Non-pigmented ciliary epithelial cell (primary cell): Measurements from ENCODE around the gene PRADC1.

Experiments
- DNase-seq: peaks from one replicate; pipeline ENCODE4 v3.0.0-alpha.2; 2010; ENCODE audit warnings: low read depth

Gene PRADC1

DNA sequence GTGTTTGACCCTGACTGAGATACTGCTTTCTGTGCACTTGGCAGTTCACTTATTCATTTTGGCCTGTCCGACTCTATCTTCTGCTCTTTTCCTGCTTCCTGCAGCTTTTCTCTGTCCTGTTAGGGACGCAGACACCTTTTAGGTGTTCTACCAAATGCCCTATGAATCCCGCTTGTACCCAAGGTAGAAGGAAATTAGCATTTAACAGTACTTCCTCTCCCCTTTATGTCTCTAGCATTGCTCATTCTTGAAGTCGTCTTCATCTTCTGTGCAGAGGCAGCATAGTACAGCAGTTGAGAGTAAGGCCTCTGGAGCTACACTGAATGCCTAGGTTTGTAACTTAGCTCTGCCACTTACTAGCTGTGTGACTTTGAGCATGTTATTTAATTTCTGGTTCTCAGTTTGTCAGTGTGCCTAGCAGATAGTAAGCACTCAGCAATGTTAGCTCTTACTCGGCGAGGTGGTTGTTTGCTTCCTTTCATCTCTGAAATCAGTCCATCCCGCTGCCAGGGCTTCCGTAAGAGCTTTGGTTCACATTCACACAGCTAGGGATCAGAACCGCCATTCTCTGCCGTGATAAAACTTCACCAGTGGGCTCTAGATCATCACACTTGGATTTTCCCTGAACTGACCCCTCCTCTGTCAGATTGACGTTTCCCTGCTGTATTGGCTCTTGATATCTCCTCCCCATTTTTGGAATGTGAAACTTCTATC lies 2.4 kb upstream of the PRADC1 start:
- DNase-seq = no peak

- DNase-seq = peak; percentile 61
These were observed 1.1 kb upstream of the PRADC1 start, which contains the start of gene CCT7 for GRCh38 chr2:73233932-73234832. Gene CCT7 (plus strand): TSS chr2:73234308. CDS start chr2:73234379, 71 bp downstream.

- DNase-seq = no peak
These were observed 461 bp downstream of the PRADC1 start for GRCh38 chr2:73232403-73233153.

GRCh38 chr2:73228631-73229030 lies 4.4 kb downstream of the PRADC1 start:
- DNase-seq = no peak

DNA sequence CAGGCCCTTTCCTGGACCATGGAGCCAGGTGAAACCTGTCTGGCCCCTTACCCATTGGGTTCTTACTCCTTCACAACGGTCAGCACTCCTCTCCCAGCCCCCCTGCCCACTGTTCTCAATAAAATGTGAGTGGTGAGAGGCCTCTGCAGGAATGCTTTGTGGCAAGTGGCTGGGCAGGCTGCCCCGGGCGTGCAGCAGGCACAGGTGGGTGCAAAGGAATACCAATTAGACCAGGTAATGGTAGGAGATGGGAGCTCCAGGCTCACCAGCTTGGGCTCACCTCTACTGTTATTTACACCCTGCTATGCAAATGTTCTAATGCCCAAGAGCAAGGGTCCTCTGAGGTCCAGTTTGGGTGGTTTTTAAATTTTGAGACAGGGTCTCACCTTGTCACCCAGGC lies 6.0 kb downstream of the PRADC1 start:
- no peak for DNase-seq

- no peak for DNase-seq
These were observed 7.3 kb downstream of the PRADC1 start for GRCh38 chr2:73225513-73226360.

DNA sequence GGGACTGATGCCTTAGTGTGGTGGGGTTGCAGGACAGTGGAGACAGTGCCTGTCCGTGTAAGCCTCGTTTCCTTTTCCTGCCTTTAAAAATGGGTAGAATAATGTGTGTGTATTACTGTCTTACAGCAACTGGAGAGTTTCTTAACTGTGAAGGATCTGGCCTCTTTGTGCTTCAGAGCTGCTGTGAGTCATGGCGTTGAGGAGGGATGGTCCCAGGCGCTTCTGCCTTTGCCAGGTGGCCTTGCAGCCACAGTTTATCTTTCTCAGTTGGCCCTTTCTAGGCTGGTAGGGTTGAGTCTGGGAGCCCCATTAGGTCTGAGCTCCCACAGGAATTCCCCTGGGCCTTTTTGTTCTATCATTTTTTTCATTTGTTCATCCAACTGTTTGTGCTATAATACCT lies 9.2 kb downstream of the PRADC1 start:
- no peak for DNase-seq

GRCh38 chr2:73218298-73218697 lies 14.7 kb downstream of the PRADC1 start:
- DNase-seq = no peak

DNA sequence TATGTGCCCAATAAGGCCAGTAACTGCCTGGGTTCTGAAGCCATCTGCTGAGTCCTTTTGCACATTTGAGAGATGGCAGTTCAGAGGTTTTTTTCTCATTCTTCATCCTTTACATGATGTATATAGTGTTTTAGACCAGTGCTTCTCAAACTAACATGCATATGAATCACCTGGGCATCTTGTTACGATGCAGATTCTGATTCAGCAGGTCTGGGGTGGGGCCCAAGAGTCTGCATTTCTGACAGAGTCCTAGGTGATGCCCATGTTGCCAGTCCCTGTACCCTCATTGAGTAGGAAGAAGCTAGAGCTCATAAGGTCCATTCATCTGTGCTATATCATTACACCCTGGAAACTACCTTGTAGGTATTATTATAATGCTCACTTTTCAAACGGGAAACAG lies 15.2 kb downstream of the PRADC1 start:
- DNase-seq = no peak

GRCh38 chr2:73217160-73217559 lies 15.9 kb downstream of the PRADC1 start:
- DNase-seq = no peak

DNA sequence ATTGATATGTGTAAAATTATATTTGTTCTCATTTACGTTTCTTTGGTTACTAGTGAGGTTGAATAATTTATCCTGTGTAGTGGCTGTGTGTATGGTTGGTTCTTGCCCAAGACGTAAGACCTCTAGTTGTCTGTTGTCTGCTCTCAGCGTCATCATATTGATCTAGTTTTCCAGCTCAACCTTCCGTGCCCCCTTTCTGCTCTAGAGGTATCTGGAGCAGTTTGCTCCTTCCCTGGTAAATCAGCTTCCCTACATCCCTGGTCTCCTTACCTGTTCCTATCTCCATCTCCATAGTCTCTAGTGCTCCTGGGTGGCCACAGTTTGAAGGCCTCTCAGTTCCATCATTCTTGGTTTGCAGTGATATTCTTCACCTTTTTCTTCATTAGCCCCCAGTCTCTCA lies 17.8 kb downstream of the PRADC1 start:
- no peak for DNase-seq

DNA sequence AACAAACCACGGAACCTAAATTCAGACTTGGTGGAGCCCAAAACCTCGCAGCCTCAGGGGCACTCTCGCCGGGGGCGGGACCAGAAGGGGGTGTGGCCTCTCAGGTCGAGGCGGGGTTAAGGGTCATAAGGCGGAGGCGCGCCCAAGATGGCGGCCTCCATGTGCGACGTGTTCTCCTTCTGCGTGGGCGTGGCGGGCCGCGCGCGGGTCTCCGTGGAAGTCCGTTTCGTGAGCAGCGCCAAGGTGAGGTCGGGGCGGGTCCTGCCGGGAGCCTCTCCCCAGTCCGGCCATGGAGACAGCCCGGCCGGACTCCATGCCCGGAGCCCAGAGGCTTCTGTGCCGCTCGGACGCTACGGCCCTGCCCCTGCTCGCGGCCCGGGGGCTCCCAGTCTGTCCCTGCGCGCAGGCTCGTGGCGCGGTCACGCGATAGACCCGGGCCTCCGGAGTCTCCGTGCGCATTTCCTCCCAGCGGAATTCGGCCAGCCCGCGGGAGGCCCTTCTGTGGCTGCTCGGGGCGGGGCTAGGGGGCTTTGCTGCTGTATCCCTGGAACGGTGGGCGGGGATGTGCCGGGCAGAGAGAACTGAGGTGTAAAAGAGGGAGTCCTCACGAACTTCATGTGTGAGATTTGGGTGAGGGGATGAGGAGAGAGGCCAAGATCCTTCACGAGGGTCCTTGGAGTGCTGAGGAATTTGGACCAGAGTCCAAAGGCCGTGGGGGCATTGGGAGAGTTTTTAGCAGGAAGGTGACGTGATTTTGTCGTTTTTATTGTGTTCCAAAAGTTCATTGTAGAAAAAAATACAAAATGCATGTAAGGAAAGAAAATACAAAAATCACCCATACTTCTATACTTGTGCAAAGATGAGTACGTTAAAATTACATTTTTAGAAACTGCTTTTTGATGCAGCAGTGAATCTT lies 18.7 kb downstream of the PRADC1 start, which contains the start of gene SMYD5:
Gene SMYD5, plus strand, starts transcription at position 126 of the 916 bp plus-strand sequence. Its CDS starts 22 bp downstream, at position 148.
- no peak for DNase-seq

- no peak for DNase-seq
These were observed 20.4 kb downstream of the PRADC1 start for GRCh38 chr2:73212448-73213176.

DNA sequence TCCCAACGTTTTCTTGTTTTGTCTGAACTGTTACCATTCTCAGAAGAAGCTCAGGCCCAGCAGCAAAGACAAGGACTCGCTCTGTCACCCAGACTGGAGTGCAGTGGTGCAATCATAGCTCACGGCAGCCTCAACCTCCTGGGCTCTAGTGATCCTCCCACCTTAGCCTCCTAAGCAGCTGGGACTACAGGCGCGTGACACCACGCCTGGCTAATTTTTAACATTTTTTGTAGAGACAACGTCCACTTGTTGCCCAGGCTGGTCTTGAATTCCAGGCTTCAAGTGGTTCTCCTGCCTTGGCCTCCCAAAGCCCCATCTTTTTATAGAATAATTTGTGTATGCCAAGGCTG lies 21.0 kb downstream of the PRADC1 start:
- no peak for DNase-seq

DNA sequence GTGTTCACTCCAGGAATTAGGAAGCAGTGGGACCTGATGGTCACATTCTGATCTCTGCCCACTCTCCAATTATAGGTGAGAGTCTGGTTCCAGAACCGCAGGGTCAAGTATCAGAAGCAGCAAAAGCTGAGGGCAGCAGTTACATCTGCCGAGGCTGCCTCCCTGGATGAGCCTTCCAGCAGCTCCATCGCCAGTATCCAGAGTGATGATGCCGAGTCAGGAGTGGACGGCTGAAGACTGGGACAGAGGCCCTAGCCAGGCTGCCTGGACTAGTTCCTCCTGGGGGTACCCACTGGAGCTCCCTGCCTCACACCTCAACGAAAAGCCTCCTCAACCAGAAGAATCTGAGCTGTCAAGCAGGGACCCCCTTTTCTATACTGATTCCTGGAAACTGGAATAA lies 22.3 kb downstream of the PRADC1 start:
- no peak for DNase-seq

DNA sequence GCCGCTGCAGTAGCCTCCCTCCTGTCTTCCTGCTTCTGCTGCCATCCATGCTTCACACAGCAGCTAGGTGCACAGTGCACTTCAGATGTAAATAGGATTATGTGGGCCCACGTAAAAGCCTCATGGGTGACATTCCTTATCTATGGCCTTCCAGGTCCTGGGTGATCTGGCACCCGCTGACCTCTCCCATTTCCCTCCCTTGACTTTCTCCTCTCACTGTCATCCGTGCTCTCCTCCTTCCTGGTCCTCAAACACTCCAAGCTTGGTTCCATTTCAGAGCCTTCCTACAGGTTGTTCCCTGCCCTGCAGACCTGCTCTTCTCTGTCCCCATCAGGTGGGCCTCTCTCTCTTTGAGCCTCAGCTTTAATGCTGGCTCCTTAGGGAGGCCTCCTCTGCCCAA lies 23.0 kb downstream of the PRADC1 start:
- DNase-seq = no peak

- no peak for DNase-seq
These were observed 24.8 kb downstream of the PRADC1 start for GRCh38 chr2:73208258-73208657.

- DNase-seq = no peak
These were observed 27.4 kb downstream of the PRADC1 start for GRCh38 chr2:73205611-73206010.

DNA sequence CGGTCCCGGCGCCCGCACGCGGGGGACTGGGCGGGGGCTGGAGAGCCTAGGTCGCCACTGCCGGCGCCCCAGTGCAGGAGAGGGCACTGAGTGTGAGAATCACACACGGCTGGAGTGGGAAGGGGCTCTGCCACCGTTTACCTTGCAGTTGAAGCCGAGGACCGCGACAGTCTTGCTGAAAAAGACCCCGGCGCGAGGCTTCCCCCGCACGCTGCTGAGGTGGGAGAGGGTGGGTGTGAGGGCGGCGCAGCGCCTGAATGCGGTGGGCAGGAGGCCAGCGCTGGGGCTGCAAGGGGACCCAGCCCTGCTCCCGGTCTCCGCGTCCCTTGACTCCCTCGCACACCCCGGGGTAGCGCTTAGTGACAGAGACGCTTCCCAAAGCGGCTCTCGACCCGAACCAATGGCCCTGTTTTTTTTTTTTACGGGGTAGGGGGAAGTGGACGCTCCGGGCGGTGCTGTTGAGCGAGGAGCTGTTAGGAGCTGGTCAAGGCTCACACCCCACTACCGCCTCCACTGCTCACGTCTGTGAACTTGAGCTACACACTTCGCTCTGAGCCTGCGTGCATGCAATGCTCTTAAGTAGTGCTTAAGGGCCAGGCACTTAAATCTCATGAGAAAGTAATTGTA lies 29.9 kb downstream of the PRADC1 start:
- DNase-seq = no peak
